Smooth muscle cell (in vitro differentiated cells): ENCODE results near the gene INA. TPM values are rescaled to one million over a fixed set of nuclear protein-coding genes. Genes with fewer than 3 reads are reported as not detected.
"Not testable (repeated sequence)": the region's sequence is repeated elsewhere in the genome, so short reads cannot be mapped to it uniquely, and the experiment has no call there.

Experiments
- DNase-seq: peaks from one replicate; lab custom pipeline; 2025; ENCODE audit not compliant: unreplicated experiment; lab: John Stamatoyannopoulos, UW
- H2AFZ ChIP-seq: fragments of 200-600 bp; sonication (generic); 2 replicates; pipeline ENCODE4 v1.6.0; 2016; ENCODE audit warnings: antibody characterized with exemption, low read depth, mild to moderate bottlenecking
- H3F3A ChIP-seq: fragments of 200-600 bp; sonication (generic); 2 replicates; pipeline ENCODE4 v1.6.0; 2017; ENCODE audit warnings: antibody characterized with exemption, low read depth
- H3K27ac ChIP-seq: fragments of 200-600 bp; sonication (generic); 2 replicates; pipeline ENCODE4 v1.5.1; 2016; ENCODE audit warnings: low read depth, mild to moderate bottlenecking
- H3K27me3 ChIP-seq: fragments of 200-600 bp; sonication (generic); 2 replicates; pipeline ENCODE4 v1.6.1; 2016; ENCODE audit warnings: low read depth, mild to moderate bottlenecking
- H3K36me3 ChIP-seq: fragments of 200-600 bp; sonication (generic); 2 replicates; pipeline ENCODE4 v1.5.1; 2016; ENCODE audit warnings: low read depth
- H3K4me1 ChIP-seq: fragments of 200-600 bp; sonication (generic); 2 replicates; pipeline ENCODE4 v1.5.1; 2016; ENCODE audit warnings: low read depth
- H3K4me2 ChIP-seq: fragments of 200-600 bp; sonication (generic); 2 replicates; pipeline ENCODE4 v1.6.0; 2016; ENCODE audit warnings: mild to moderate bottlenecking
- H3K4me3 ChIP-seq: fragments of 200-600 bp; sonication (generic); 2 replicates; pipeline ENCODE4 v1.5.1; 2016; ENCODE audit warnings: mild to moderate bottlenecking
- H3K79me2 ChIP-seq: fragments of 200-600 bp; sonication (generic); 2 replicates; pipeline ENCODE4 v1.6.0; 2016; ENCODE audit warnings: low read depth, mild to moderate bottlenecking
- H3K9ac ChIP-seq: fragments of 200-600 bp; sonication (generic); 2 replicates; pipeline ENCODE4 v1.6.0; 2016; ENCODE audit warnings: low read depth
- H3K9me3 ChIP-seq: fragments of 200-600 bp; sonication (generic); replicated peaks from 2 replicates; pipeline ENCODE4 v1.5.1; 2016; ENCODE audit warnings: low read depth
- H4K20me1 ChIP-seq: fragments of 200-600 bp; sonication (generic); 2 replicates; pipeline ENCODE4 v1.6.0; 2016; ENCODE audit warnings: low read depth
- CTCF ChIP-seq: fragments of 200-600 bp; sonication (generic); IDR thresholded peaks from 2 replicates; pipeline ENCODE4 v1.5.1; 2017; ENCODE audit warnings: borderline replicate concordance, mild to moderate bottlenecking, antibody characterized with exemption; ENCODE audit not compliant: insufficient read depth, poor library complexity, severe bottlenecking
- WGBS: methylation state at CpG from one replicate; pipeline ENCODE4 v1.1.7; 2016; ENCODE audit warnings: low lambda C conversion rate; 5-methylcytosine and 5-hydroxymethylcytosine counted together
- polyA plus RNA-seq: library from polyadenylated mRNA; unstranded; fragments of >200 nt; fragmentation: Nextera tagmentation; extraction: Ambion mirVana; gene quantifications from 2 replicates; pipeline ENCODE4 v1.2.1, GENCODE V29; 2016
- total RNA-seq: library from RNA; depleted of rRNA; stranded (reverse); fragments of >200 nt; gene quantifications from 2 replicates; pipeline ENCODE4 v1.2.3, GENCODE V29; 2014

INA gene
- total and polyA plus RNA-seq, 2 experiments from 2014 or later = 1.7 to 5.0 TPM

DNA sequence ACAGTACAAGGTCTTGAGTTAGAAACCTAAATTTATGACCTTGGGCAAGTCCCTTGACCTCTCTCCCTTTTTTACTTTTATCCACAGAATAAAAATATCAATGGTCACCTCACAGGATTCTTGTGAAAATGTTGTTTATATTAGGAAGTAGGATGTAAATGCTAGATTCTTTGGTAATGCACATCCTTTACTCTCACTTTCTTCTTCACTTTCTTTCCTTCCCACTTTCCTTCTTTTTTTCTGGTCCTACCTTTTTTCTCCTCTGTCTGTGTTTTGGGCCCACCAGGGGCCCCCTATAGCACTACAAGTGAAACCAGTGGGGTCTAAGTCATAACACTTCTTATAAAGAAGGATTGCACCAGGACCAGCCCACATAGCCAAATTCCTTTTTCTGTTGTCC lies 19.1 kb upstream of the INA start:
- no peak overlapping the region for H3K9ac ChIP-seq
- no peak for DNase-seq
- no peaks in the 10 kb centered on the region for H3K9me3 ChIP-seq
- no peak for TF ChIP-seq CTCF
- no peaks in the 10 kb centered on the region for H3F3A ChIP-seq
- H3K4me1 ChIP-seq = no peaks in the 10 kb centered on the region
- no peaks in the 10 kb centered on the region for H3K36me3 ChIP-seq
- no peaks in the 10 kb centered on the region for H3K79me2 ChIP-seq
- no peak overlapping the region for H3K27ac ChIP-seq
- H2AFZ ChIP-seq = no peak overlapping the region
- no peak overlapping the region for H3K4me2 ChIP-seq
- H4K20me1 ChIP-seq = no peaks in the 10 kb centered on the region
- no peak overlapping the region for H3K4me3 ChIP-seq
- H3K27me3 ChIP-seq = no peaks in the 10 kb centered on the region

- not testable (repeated sequence) for H3K9me3 ChIP-seq, H2AFZ ChIP-seq, H3K27ac ChIP-seq, H3K27me3 ChIP-seq, DNase-seq, H3K4me2 ChIP-seq, H3K79me2 ChIP-seq, H3F3A ChIP-seq, H4K20me1 ChIP-seq, H3K9ac ChIP-seq, H3K4me3 ChIP-seq, H3K4me1 ChIP-seq, H3K36me3 ChIP-seq
- WGBS = 93% methylated on average over 4 of the region's 4 CpGs
These were observed 18.0 kb upstream of the INA start for GRCh38 chr10:103258928-103259327.

DNA sequence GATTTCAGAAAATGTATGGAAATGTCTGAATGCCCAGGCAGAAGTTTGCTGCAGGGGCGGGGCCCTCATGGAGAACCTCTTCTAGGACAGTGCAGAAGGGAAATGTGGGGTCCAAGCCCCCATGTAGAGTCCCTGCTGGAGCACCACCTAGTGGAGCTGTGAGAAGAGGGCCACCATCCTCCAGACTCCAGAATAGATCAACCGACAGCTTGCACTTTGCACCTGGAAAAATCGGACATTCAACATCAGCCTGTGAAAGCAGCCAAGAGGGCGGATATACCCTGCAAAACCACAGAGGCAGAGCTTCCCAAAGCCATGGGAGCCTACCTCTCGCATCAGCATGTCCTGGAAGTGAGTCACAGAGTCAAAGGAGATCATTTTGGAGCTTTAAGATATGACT lies 16.9 kb upstream of the INA start:
- Histone ChIP-seq H3K36me3 (no peaks in the 10 kb centered on the region), H3K27me3 (no peaks in the 10 kb centered on the region), H3F3A (no peaks in the 10 kb centered on the region), H3K79me2 (no peaks in the 10 kb centered on the region), H2AFZ (no peak overlapping the region), H3K27ac (no peak overlapping the region), H3K4me3 (no peak overlapping the region), H4K20me1 (no peaks in the 10 kb centered on the region), H3K4me2 (no peak overlapping the region), H3K9ac (no peak overlapping the region), H3K9me3 (no peaks in the 10 kb centered on the region), H3K4me1 (no peaks in the 10 kb centered on the region)
- 92% methylated on average over 5 of the region's 5 CpGs for WGBS
- DNase-seq = no peak
- TF ChIP-seq CTCF = no peak

DNA sequence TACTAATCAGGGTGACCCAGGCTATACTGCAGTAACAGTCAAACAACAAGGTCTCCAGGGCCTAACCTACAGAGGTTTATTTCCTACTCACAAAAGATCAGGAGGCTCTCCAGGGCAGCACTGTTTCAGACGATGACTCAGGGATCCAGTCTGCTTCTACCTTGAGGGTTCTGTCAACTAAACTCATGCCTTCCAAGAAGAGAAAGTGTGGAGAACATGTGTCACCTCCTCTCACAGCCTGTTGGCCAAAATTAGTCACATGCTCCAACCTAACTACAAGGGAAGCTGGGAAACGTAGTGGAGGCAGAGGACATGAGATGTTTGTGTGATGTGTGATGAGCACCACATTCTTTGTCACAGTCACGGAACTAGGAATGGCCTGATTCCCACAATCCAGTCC lies 14.7 kb upstream of the INA start:
- H3K4me2 ChIP-seq = no peak overlapping the region
- H3F3A ChIP-seq = no peaks in the 10 kb centered on the region
- DNase-seq = no peak
- no peaks in the 10 kb centered on the region for H3K9me3 ChIP-seq
- no peaks in the 10 kb centered on the region for H3K27me3 ChIP-seq
- TF ChIP-seq CTCF = no peak
- H3K9ac ChIP-seq = no peak overlapping the region
- H3K36me3 ChIP-seq = no peaks in the 10 kb centered on the region
- no peaks in the 10 kb centered on the region for H3K79me2 ChIP-seq
- H2AFZ ChIP-seq = no peak overlapping the region
- H3K27ac ChIP-seq = no peak overlapping the region
- no peaks in the 10 kb centered on the region for H3K4me1 ChIP-seq
- H3K4me3 ChIP-seq = no peak overlapping the region
- H4K20me1 ChIP-seq = no peaks in the 10 kb centered on the region
- WGBS = 87% methylated on average over 3 of the region's 3 CpGs
